Measurements from ENCODE around the gene COMMD4. TPM values are rescaled to one million over a fixed set of nuclear protein-coding genes. Genes with fewer than 3 reads are reported as not detected.
"Not testable (repeated sequence)": the region's sequence is repeated elsewhere in the genome, so short reads cannot be mapped to it uniquely, and the experiment has no call there.

Gene COMMD4
- total RNA-seq, 2 donors from 2014 or later, result 24.7 to 27.3 TPM

- not testable (repeated sequence) for H3K27me3 Mint-ChIP-seq; ATAC-seq; H3K9me3 ChIP-seq (ENCODE audit: control insufficient read depth, low read length, poor library complexity, severe bottlenecking); H3K4me3 Mint-ChIP-seq; DNase-seq
- Mint-ChIP-seq H3K27ac (peak overlapping the region; percentile 43), H3K36me3 (ENCODE audit: low read depth) (peaks cover 11% of the 10 kb centered on the region), H3K4me1 (peaks cover 13% of the 10 kb centered on the region)
These were observed 48.1 kb downstream of the COMMD4 start for GRCh38 chr15:75383986-75384385.

Other genes starting within 250 kb of the COMMD4 start
- 10 to 100 TPM; 30.7 to 45.6 TPM for gene C15orf39, start 134.2 kb upstream of the COMMD4 start, total RNA-seq
- gene GOLGA6C, start 77.7 kb upstream of the COMMD4 start, total RNA-seq, result not detected
- gene GOLGA6D, start 53.2 kb upstream of the COMMD4 start, total RNA-seq, result under 1 TPM in 1 of 2 donors, not detected in 1; 0.10 TPM
- 10 to 100 TPM; 31.6 to 45.0 TPM for gene NEIL1, start 11.0 kb downstream of the COMMD4 start, total RNA-seq
- 100 to 1,000 TPM; 344 to 450 TPM for gene MAN2C1, start 32.5 kb downstream of the COMMD4 start, total RNA-seq
- gene SIN3A, start 115.6 kb downstream of the COMMD4 start, total RNA-seq, result 100 to 1,000 TPM; 166 to 169 TPM
- gene PTPN9, start 243.3 kb downstream of the COMMD4 start, total RNA-seq, result 10 to 100 TPM; 19.8 to 21.6 TPM

Measured in T-helper 17 cell (primary cell).